Superior temporal gyrus (tissue), 1 donor: Measurements from ENCODE around the gene BTD.
A peak's percentile ranks its signal among the peaks of the same experiment; 100 is the strongest.
"Not testable (repeated sequence)": the region's sequence is repeated elsewhere in the genome, so short reads cannot be mapped to it uniquely, and the experiment has no call there.

Source experiments
- DNase-seq: peaks from one replicate; pipeline ENCODE4 v3.0.0-alpha.2; 2016; ENCODE audit errors: extremely low spot score

Gene BTD

GRCh38 chr3:15602816-15603215 lies 1.3 kb downstream of the BTD start:
- not testable (repeated sequence) for DNase-seq

GRCh38 chr3:15604584-15604983 lies 3.0 kb downstream of the BTD start:
- DNase-seq, result not testable (repeated sequence)

GRCh38 chr3:15606434-15606891 lies 4.9 kb downstream of the BTD start:
- DNase-seq, result no peak

- no peak for DNase-seq
Measured at GRCh38 chr3:15610082-15610759, 8.7 kb downstream of the BTD start.

- no peak for DNase-seq
Measured at GRCh38 chr3:15611018-15611417, 9.5 kb downstream of the BTD start.

- no peak for DNase-seq
Measured at GRCh38 chr3:15612001-15612400, 10.5 kb downstream of the BTD start.

GRCh38 chr3:15614958-15615357 lies 13.4 kb downstream of the BTD start:
- DNase-seq, result no peak

- no peak for DNase-seq
Measured at GRCh38 chr3:15616053-15616452, 14.5 kb downstream of the BTD start.

- DNase-seq, result not testable (repeated sequence)
Measured at GRCh38 chr3:15619659-15620464, 18.3 kb downstream of the BTD start.

GRCh38 chr3:15623535-15624440 lies 22.2 kb downstream of the BTD start:
- DNase-seq, result no peak

- no peak for DNase-seq
Measured at GRCh38 chr3:15628967-15629366, 27.4 kb downstream of the BTD start.

GRCh38 chr3:15629860-15630597 lies 28.5 kb downstream of the BTD start:
- DNase-seq, result peak; percentile 98

- DNase-seq, result peak; percentile 77
Measured at GRCh38 chr3:15630646-15631350, 29.3 kb downstream of the BTD start.

GRCh38 chr3:15631426-15632211 lies 30.1 kb downstream of the BTD start:
- peak; percentile 55 for DNase-seq

GRCh38 chr3:15632212-15632580 lies 30.7 kb downstream of the BTD start:
- no peak for DNase-seq

- DNase-seq, result no peak
Measured at GRCh38 chr3:15633159-15633558, 31.6 kb downstream of the BTD start.

- peak; percentile 60 for DNase-seq
Measured at GRCh38 chr3:15633766-15634598, 32.4 kb downstream of the BTD start.

GRCh38 chr3:15634671-15635070 lies 33.1 kb downstream of the BTD start:
- no peak for DNase-seq

- peak; percentile 80 for DNase-seq
Measured at GRCh38 chr3:15635121-15635661, 33.6 kb downstream of the BTD start.
